RWPE2 (cell line): ENCODE data around the gene RADX.

Source experiments
- ATAC-seq: fragments of 200-7000 bp; cut with Tn5 transposase; 3 replicates; pipeline ENCODE4 v1.9.1; 2021; ENCODE audit warnings: low read depth
- DNase-seq: peaks from one replicate; pipeline ENCODE4 v3.0.0-alpha.2; 2020; ENCODE audit warnings: low spot score
- H3K27ac ChIP-seq: fragments of 450-650 bp; 2 replicates; pipeline ENCODE4 v1.5.1; 2017; ENCODE audit warnings: mild to moderate bottlenecking; ENCODE audit not compliant: poor library complexity, severe bottlenecking
- H3K27me3 ChIP-seq: fragments of 250-450 bp; sonication (Bioruptor Pico); 2 replicates; pipeline ENCODE4 v1.5.1; 2021; ENCODE audit warnings: mild to moderate bottlenecking, moderate library complexity; ENCODE audit not compliant: insufficient read depth, poor library complexity, severe bottlenecking
- H3K36me3 ChIP-seq: fragments of 250-450 bp; sonication (Bioruptor Pico); 2 replicates; pipeline ENCODE4 v1.5.1; 2020; ENCODE audit warnings: low read depth, mild to moderate bottlenecking, moderate library complexity
- H3K4me1 ChIP-seq: fragments of 250-450 bp; sonication (Bioruptor Pico); 2 replicates; pipeline ENCODE4 v1.5.1; 2021; ENCODE audit warnings: mild to moderate bottlenecking, moderate library complexity; ENCODE audit not compliant: insufficient read depth, poor library complexity, severe bottlenecking
- H3K4me3 ChIP-seq: fragments of 250-450 bp; sonication (Bioruptor Pico); 2 replicates; pipeline ENCODE4 v1.5.1; 2021; ENCODE audit warnings: mild to moderate bottlenecking, moderate library complexity; ENCODE audit not compliant: severe bottlenecking
- H3K9me3 ChIP-seq: fragments of 250-450 bp; sonication (Bioruptor Pico); 2 replicates; pipeline ENCODE4 v1.5.1; 2021; ENCODE audit warnings: mild to moderate bottlenecking, moderate library complexity; ENCODE audit not compliant: severe bottlenecking
- TF ChIP-seq, protein P1 (sequence below): fragments of 450-650 bp; IDR thresholded peaks from one replicate; pipeline ENCODE4 v1.5.1; 2017; ENCODE audit warnings: mild to moderate bottlenecking, moderate library complexity; ENCODE audit not compliant: poor library complexity, severe bottlenecking

RADX gene

GRCh38 chrX:106588801-106589200 is 23.0 kb upstream of the RADX start:
- DNase-seq (no peak), ATAC-seq (no peak)
- TF ChIP-seq, protein P1, sequence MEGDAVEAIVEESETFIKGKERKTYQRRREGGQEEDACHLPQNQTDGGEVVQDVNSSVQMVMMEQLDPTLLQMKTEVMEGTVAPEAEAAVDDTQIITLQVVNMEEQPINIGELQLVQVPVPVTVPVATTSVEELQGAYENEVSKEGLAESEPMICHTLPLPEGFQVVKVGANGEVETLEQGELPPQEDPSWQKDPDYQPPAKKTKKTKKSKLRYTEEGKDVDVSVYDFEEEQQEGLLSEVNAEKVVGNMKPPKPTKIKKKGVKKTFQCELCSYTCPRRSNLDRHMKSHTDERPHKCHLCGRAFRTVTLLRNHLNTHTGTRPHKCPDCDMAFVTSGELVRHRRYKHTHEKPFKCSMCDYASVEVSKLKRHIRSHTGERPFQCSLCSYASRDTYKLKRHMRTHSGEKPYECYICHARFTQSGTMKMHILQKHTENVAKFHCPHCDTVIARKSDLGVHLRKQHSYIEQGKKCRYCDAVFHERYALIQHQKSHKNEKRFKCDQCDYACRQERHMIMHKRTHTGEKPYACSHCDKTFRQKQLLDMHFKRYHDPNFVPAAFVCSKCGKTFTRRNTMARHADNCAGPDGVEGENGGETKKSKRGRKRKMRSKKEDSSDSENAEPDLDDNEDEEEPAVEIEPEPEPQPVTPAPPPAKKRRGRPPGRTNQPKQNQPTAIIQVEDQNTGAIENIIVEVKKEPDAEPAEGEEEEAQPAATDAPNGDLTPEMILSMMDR = no peak
- Histone ChIP-seq H3K36me3 (no peaks in the 10 kb centered on the region), H3K27ac (no peak overlapping the region), H3K4me1 (no peaks in the 10 kb centered on the region), H3K4me3 (no peak overlapping the region), H3K27me3 (no peaks in the 10 kb centered on the region), H3K9me3 (no peaks in the 10 kb centered on the region)

- no peak for ATAC-seq
- Histone ChIP-seq H3K27me3 (no peaks in the 10 kb centered on the region), H3K27ac (no peak overlapping the region), H3K4me3 (no peak overlapping the region), H3K9me3 (no peaks in the 10 kb centered on the region), H3K4me1 (no peaks in the 10 kb centered on the region), H3K36me3 (no peaks in the 10 kb centered on the region)
- TF ChIP-seq, protein P1 = no peak
- no peak for DNase-seq
These were observed 12.4 kb upstream of the RADX start for GRCh38 chrX:106599411-106599810.

GRCh38 chrX:106606571-106606970 is 5.2 kb upstream of the RADX start:
- ATAC-seq = no peak
- no peak overlapping the region for H3K27ac ChIP-seq
- H3K9me3 ChIP-seq = no peaks in the 10 kb centered on the region

GRCh38 chrX:106608016-106608415 is 3.8 kb upstream of the RADX start:
- no peaks in the 10 kb centered on the region for H3K9me3 ChIP-seq
- no peaks in the 10 kb centered on the region for H3K27me3 ChIP-seq
- TF ChIP-seq, protein P1 = no peak
- no peak for ATAC-seq
- H3K36me3 ChIP-seq = no peaks in the 10 kb centered on the region
- H3K4me3 ChIP-seq = no peak overlapping the region
- no peaks in the 10 kb centered on the region for H3K4me1 ChIP-seq
- no peak overlapping the region for H3K27ac ChIP-seq
- no peak for DNase-seq

More at GRCh38 chrX:106606571-106606970, 5.2 kb upstream of the RADX start:
- Histone ChIP-seq H3K4me1 (no peaks in the 10 kb centered on the region), H3K27me3 (no peaks in the 10 kb centered on the region), H3K36me3 (no peaks in the 10 kb centered on the region), H3K4me3 (no peak overlapping the region)
- TF ChIP-seq, protein P1 = no peak
- no peak for DNase-seq

DNA sequence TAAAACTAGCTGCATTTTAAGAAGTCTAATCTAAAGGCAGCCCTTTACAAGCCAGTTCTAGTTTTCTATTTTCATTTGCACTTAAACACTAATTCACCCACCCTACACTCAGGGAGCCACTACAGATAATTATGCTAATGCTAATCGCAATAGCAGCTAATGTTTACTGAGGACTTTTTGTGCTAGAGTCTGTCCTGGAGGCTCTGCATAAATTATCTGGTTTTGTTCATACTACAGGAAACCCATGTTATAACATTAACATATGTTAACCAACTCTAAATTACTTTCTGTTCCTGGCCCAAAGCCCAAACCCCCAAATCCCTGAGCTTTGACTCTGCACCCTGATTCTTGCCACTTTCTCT is 480 bp upstream of the RADX start:
- Histone ChIP-seq H3K36me3 (no peaks in the 10 kb centered on the region), H3K4me3 (peak overlapping the region; percentile 38), H3K4me1 (no peaks in the 10 kb centered on the region), H3K27ac (no peak overlapping the region), H3K27me3 (no peaks in the 10 kb centered on the region), H3K9me3 (no peaks in the 10 kb centered on the region)
- ATAC-seq (no peak; the same call in 2 of the 3 replicates), DNase-seq (no peak)
- TF ChIP-seq, protein P1 = no peak
